ENCODE data around the gene BPTF. TPM values are rescaled to one million over a fixed set of nuclear protein-coding genes. Genes with fewer than 3 reads are reported as not detected.
A peak's percentile ranks its signal among the peaks of the same experiment; 100 is the strongest.

Gene BPTF
- total RNA-seq, 3 donors from 2014 or later (not counting 1 experiment from before 2014, with no cell fraction given), result 168 to 205 (median 193) TPM

DNA sequence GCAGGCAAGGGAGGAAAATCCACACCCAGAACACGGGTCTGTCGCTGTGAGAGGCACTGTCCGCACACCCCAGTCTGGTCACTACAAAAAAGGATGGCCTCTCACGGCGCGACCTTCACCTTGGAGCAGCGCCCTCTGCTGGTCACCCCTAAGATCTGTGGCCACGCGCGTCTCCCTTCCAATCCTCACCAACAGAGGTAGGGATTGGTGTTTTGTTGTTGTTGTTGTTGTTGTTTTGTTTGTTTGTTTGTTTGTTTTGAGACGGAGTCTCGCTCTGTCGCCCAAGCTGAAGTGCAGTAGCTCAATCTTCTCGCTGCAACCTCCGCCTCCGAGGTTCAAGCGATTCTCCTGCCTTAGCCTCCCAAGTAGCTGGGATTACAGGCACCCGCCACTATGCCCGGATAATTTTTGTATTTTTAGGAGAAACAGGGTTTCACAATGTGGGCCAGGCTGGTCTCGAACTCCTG lies 185.9 kb downstream of the BPTF start:
- no peaks in the 10 kb centered on the region for H3K9me3 ChIP-seq (ENCODE audit: control insufficient read depth, insufficient read depth, low read length)
- Mint-ChIP-seq H3K27ac (no peak overlapping the region), H3K9me3 (no peaks in the 10 kb centered on the region), H3K36me3 (no peaks in the 10 kb centered on the region), H3K4me3 (peak overlapping the region; percentile 63), H3K4me1 (peaks cover 5 to 6% of the 10 kb centered on the region in 2 donors), H3K27me3 (ENCODE audit: low read depth in 2 of 2) (peaks cover 0 to 2% of the 10 kb centered on the region in 2 donors)
- peak; percentile 67 to 81 for DNase-seq
- no peaks in the 10 kb centered on the region for H3K36me3 ChIP-seq (ENCODE audit: control insufficient read depth, insufficient read depth, low read length)
- H3K4me3 ChIP-seq (ENCODE audit: low read length), result no peak overlapping the region
- peaks cover 6% of the 10 kb centered on the region for H3K4me1 ChIP-seq (ENCODE audit: control insufficient read depth, insufficient read depth, low read length)
- no peak overlapping the region for H3K27ac ChIP-seq (ENCODE audit: low read length)
- 44% methylated on average over 16 of the region's 20 CpGs for WGBS (ENCODE audit: insufficient coverage)
- no peaks in the 10 kb centered on the region for H3K27me3 ChIP-seq (ENCODE audit: control insufficient read depth, insufficient read depth, low read length)
- TF ChIP-seq, protein P1, sequence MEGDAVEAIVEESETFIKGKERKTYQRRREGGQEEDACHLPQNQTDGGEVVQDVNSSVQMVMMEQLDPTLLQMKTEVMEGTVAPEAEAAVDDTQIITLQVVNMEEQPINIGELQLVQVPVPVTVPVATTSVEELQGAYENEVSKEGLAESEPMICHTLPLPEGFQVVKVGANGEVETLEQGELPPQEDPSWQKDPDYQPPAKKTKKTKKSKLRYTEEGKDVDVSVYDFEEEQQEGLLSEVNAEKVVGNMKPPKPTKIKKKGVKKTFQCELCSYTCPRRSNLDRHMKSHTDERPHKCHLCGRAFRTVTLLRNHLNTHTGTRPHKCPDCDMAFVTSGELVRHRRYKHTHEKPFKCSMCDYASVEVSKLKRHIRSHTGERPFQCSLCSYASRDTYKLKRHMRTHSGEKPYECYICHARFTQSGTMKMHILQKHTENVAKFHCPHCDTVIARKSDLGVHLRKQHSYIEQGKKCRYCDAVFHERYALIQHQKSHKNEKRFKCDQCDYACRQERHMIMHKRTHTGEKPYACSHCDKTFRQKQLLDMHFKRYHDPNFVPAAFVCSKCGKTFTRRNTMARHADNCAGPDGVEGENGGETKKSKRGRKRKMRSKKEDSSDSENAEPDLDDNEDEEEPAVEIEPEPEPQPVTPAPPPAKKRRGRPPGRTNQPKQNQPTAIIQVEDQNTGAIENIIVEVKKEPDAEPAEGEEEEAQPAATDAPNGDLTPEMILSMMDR (IDR thresholded peaks at IDR 0.05), result peak; percentile 84
- peak; percentile 89 to 96 (median 92) for ATAC-seq
- intact Hi-C loops (cut with micrococcal nuclease), result loop anchor here (5.0 kb wide), 1 partner anchor 49 kb away; no protein-coding TSS in a partner anchor

DNA sequence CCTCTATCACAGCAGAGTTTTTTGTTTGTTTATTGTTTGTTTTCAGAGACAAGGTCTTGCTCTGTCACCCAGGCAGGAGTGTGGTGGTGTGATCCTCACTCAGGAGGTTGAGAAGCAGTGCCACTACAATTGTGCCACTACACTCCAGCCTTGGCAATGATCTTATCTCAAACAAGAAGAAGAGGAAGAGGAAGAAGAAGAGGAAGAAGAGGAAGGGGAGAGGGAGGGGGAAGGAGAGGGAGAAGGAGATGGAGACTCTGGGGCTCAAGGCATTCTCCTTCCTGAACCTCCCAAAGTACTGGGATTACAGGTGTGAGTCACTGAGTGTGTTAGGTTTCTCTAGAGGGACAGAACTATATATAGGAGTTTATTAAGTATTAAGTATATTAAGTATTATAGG lies 188.1 kb downstream of the BPTF start:
- intact Hi-C loops (cut with micrococcal nuclease), result loop anchor here (5.0 kb wide), 1 partner anchor 51 kb away; no protein-coding TSS in a partner anchor
- ATAC-seq (no peak), DNase-seq (no peak)
- H3K9me3 Mint-ChIP-seq, result no peaks in the 10 kb centered on the region
- H3K27me3 Mint-ChIP-seq (ENCODE audit: low read depth in 2 of 2), result peaks cover 0 to 2% of the 10 kb centered on the region in 2 donors
- no peak overlapping the region for H3K4me3 Mint-ChIP-seq
- TF ChIP-seq, protein P1 (IDR thresholded peaks at IDR 0.05), result no peak
- H3K27ac ChIP-seq (ENCODE audit: low read length), result no peak overlapping the region
- no peaks in the 10 kb centered on the region for H3K27me3 ChIP-seq (ENCODE audit: control insufficient read depth, insufficient read depth, low read length)
- no peak overlapping the region for H3K27ac Mint-ChIP-seq
- H3K36me3 ChIP-seq (ENCODE audit: control insufficient read depth, insufficient read depth, low read length), result no peaks in the 10 kb centered on the region
- H3K4me3 ChIP-seq (ENCODE audit: low read length), result no peak overlapping the region
- H3K4me1 Mint-ChIP-seq, result peaks cover 5 to 6% of the 10 kb centered on the region in 2 donors
- H3K9me3 ChIP-seq (ENCODE audit: control insufficient read depth, insufficient read depth, low read length), result no peaks in the 10 kb centered on the region
- peaks cover 6% of the 10 kb centered on the region for H3K4me1 ChIP-seq (ENCODE audit: control insufficient read depth, insufficient read depth, low read length)
- no peaks in the 10 kb centered on the region for H3K36me3 Mint-ChIP-seq

DNA sequence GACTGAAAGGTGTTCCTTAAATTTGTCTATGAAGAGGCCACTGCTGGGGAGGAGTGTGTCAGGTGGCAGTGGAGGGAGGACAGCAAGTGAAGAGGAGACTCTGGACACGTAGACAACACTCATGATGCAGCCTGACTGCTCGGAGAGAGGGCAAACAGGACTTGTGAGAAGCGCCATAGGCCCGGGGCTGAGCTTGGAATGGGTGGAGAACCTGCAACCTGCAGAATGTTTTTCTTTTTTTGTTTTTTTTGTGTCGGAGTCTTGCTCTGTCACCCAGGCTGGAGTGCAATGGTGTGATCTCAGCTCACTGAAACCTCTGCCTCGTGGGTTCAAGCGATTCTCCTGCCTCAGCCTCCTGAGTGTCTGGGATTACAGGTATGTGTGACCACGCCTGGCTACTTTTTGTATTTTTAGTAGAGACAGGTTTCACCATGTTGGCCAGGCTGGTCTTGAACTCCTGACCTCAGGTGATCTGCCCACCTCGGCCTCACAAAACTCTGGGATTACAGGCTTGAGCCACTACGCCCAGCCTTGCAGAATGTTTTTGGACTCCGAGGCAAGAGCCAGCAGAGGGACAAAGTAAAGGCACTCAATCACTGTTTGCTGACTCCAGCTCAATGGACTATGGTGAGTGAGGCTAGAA lies 189.9 kb downstream of the BPTF start:
- no peaks in the 10 kb centered on the region for H3K9me3 ChIP-seq (ENCODE audit: control insufficient read depth, insufficient read depth, low read length)
- Mint-ChIP-seq H3K9me3 (no peaks in the 10 kb centered on the region), H3K36me3 (no peaks in the 10 kb centered on the region), H3K27ac (no peak overlapping the region), H3K4me1 (peaks cover 13 to 14% of the 10 kb centered on the region in 2 donors), H3K4me3 (no peak overlapping the region), H3K27me3 (ENCODE audit: low read depth in 2 of 2) (peaks cover 0 to 6% of the 10 kb centered on the region in 2 donors)
- peaks cover 16% of the 10 kb centered on the region for H3K4me1 ChIP-seq (ENCODE audit: control insufficient read depth, insufficient read depth, low read length)
- TF ChIP-seq, protein P1 (IDR thresholded peaks at IDR 0.05), result no peak
- H3K36me3 ChIP-seq (ENCODE audit: control insufficient read depth, insufficient read depth, low read length), result no peaks in the 10 kb centered on the region
- no peaks in the 10 kb centered on the region for H3K27me3 ChIP-seq (ENCODE audit: control insufficient read depth, insufficient read depth, low read length)
- H3K27ac ChIP-seq (ENCODE audit: low read length), result no peak overlapping the region
- ATAC-seq (no peak), DNase-seq (no peak)
- intact Hi-C loops (cut with micrococcal nuclease), result no loop called here
- WGBS (ENCODE audit: insufficient coverage), result 91% methylated on average over 11 of the region's 11 CpGs
- no peak overlapping the region for H3K4me3 ChIP-seq (ENCODE audit: low read length)

Measured in natural killer cell (primary cell).